SK-N-MC (cell line): ENCODE measurements around the gene DGKE.

Source experiments
- DNase-seq: peaks from one replicate; pipeline ENCODE4 v3.0.0-alpha.2; 2011; ENCODE audit warnings: low read depth, low spot score
- H3K27ac ChIP-seq: fragments of 200-600 bp; sonication (generic); 2 replicates; pipeline ENCODE4 v1.5.1; 2016; ENCODE audit warnings: mixed run types
- H3K36me3 ChIP-seq: fragments of 200-600 bp; sonication (generic); 2 replicates; pipeline ENCODE4 v1.6.1; 2017; ENCODE audit warnings: antibody characterized with exemption, low read length, mixed read lengths; ENCODE audit not compliant: insufficient read depth
- H3K4me3 ChIP-seq: fragments of 200-600 bp; sonication (generic); 2 replicates; pipeline ENCODE4 v1.5.1; 2016
- H3K9ac ChIP-seq: fragments of 200-600 bp; sonication (generic); 2 replicates; pipeline ENCODE4 v1.8.0; 2017; ENCODE audit warnings: mixed run types, mixed read lengths; ENCODE audit not compliant: insufficient read length
- H3K9me3 ChIP-seq: fragments of 200-600 bp; sonication (generic); 2 replicates; pipeline ENCODE4 v1.6.1; 2017; ENCODE audit warnings: low read depth, mild to moderate bottlenecking, antibody characterized with exemption, low read length, moderate library complexity, mixed read lengths
- EZH2 ChIP-seq: fragments of 200-600 bp; sonication (generic); IDR thresholded peaks from one replicate; pipeline ENCODE4 v1.6.1; 2017; ENCODE audit warnings: antibody characterized with exemption
- FOXP2 ChIP-seq: optimal IDR thresholded peaks from 2 replicates; pipeline ENCODE3; 2011; ENCODE audit warnings: mild to moderate bottlenecking, moderate library complexity; ENCODE audit not compliant: insufficient read depth; ENCODE audit errors: extremely low read length, control extremely low read depth
- POLR2AphosphoS5 ChIP-seq: IDR thresholded peaks from 2 replicates; pipeline ENCODE4 v1.6.1; 2012; ENCODE audit warnings: mild to moderate bottlenecking, low read depth, low read length, borderline replicate concordance

DGKE gene

GRCh38 chr17:56809820-56810179, 24.2 kb upstream of the DGKE start:
- Histone ChIP-seq H3K36me3 (no peaks in the 10 kb centered on the region), H3K4me3 (no peak overlapping the region), H3K9me3 (no peaks in the 10 kb centered on the region), H3K9ac (no peak overlapping the region), H3K27ac (no peak overlapping the region)
- DNase-seq = no peak
- TF ChIP-seq FOXP2 = no peak
- TF ChIP-seq EZH2 = no peak
- TF ChIP-seq POLR2AphosphoS5 = no peak

GRCh38 chr17:56810343-56810742, 23.6 kb upstream of the DGKE start:
- TF ChIP-seq POLR2AphosphoS5 = no peak
- no peak for TF ChIP-seq FOXP2
- no peak for TF ChIP-seq EZH2
- H3K4me3 ChIP-seq = no peak overlapping the region
- no peaks in the 10 kb centered on the region for H3K36me3 ChIP-seq
- no peak overlapping the region for H3K27ac ChIP-seq
- DNase-seq = no peak
- no peaks in the 10 kb centered on the region for H3K9me3 ChIP-seq
- H3K9ac ChIP-seq = no peak overlapping the region

- Histone ChIP-seq H3K4me3 (no peak overlapping the region), H3K9me3 (no peaks in the 10 kb centered on the region), H3K9ac (no peak overlapping the region), H3K36me3 (no peaks in the 10 kb centered on the region), H3K27ac (no peak overlapping the region)
- DNase-seq = no peak
- TF ChIP-seq POLR2AphosphoS5 = no peak
- TF ChIP-seq EZH2 = no peak
- TF ChIP-seq FOXP2 = no peak
These were observed 22.8 kb upstream of the DGKE start for GRCh38 chr17:56810891-56811775.

GRCh38 chr17:56812901-56813388, 21.0 kb upstream of the DGKE start:
- DNase-seq = no peak
- H3K36me3 ChIP-seq = no peaks in the 10 kb centered on the region
- H3K27ac ChIP-seq = no peak overlapping the region

GRCh38 chr17:56815711-56816110, 18.2 kb upstream of the DGKE start:
- TF ChIP-seq POLR2AphosphoS5 (no peak), FOXP2 (no peak), EZH2 (no peak)
- DNase-seq = no peak
- Histone ChIP-seq H3K36me3 (no peaks in the 10 kb centered on the region), H3K9me3 (no peaks in the 10 kb centered on the region), H3K4me3 (no peak overlapping the region), H3K27ac (no peak overlapping the region), H3K9ac (peak overlapping the region; percentile 11)

More at GRCh38 chr17:56812901-56813388, 21.0 kb upstream of the DGKE start:
- TF ChIP-seq EZH2 (no peak), FOXP2 (no peak), POLR2AphosphoS5 (no peak)
- Histone ChIP-seq H3K9ac (no peak overlapping the region), H3K4me3 (no peak overlapping the region), H3K9me3 (no peaks in the 10 kb centered on the region)

- no peak overlapping the region for H3K27ac ChIP-seq
- H3K9ac ChIP-seq = no peak overlapping the region
- no peak overlapping the region for H3K4me3 ChIP-seq
- no peak for DNase-seq
- no peaks in the 10 kb centered on the region for H3K36me3 ChIP-seq
- TF ChIP-seq POLR2AphosphoS5 (no peak), EZH2 (no peak), FOXP2 (no peak)
- H3K9me3 ChIP-seq = no peaks in the 10 kb centered on the region
These were observed 16.9 kb upstream of the DGKE start for GRCh38 chr17:56817066-56817465.

GRCh38 chr17:56819030-56819429, 14.9 kb upstream of the DGKE start:
- H3K9me3 ChIP-seq = no peaks in the 10 kb centered on the region
- no peak overlapping the region for H3K27ac ChIP-seq
- no peak overlapping the region for H3K4me3 ChIP-seq
- no peaks in the 10 kb centered on the region for H3K36me3 ChIP-seq
- no peak for TF ChIP-seq EZH2
- TF ChIP-seq POLR2AphosphoS5 = no peak
- TF ChIP-seq FOXP2 = no peak
- H3K9ac ChIP-seq = no peak overlapping the region
- DNase-seq = no peak

- Histone ChIP-seq H3K9me3 (no peaks in the 10 kb centered on the region), H3K4me3 (no peak overlapping the region), H3K27ac (no peak overlapping the region), H3K9ac (no peak overlapping the region), H3K36me3 (no peaks in the 10 kb centered on the region)
- TF ChIP-seq EZH2 (no peak), FOXP2 (no peak), POLR2AphosphoS5 (no peak)
- DNase-seq = peak; percentile 50
These were observed 14.4 kb upstream of the DGKE start for GRCh38 chr17:56819431-56820145.

GRCh38 chr17:56820207-56820606, 13.7 kb upstream of the DGKE start:
- DNase-seq = no peak
- Histone ChIP-seq H3K36me3 (no peaks in the 10 kb centered on the region), H3K4me3 (no peak overlapping the region), H3K9me3 (no peaks in the 10 kb centered on the region), H3K9ac (no peak overlapping the region), H3K27ac (no peak overlapping the region)
- TF ChIP-seq POLR2AphosphoS5 (no peak), FOXP2 (no peak), EZH2 (no peak)
